H9 (cell line): ENCODE measurements around the gene CFAP299. TPM values are rescaled to one million over a fixed set of nuclear protein-coding genes. Genes with fewer than 3 reads are reported as not detected.

Experiments
- DNase-seq: peaks from one replicate; pipeline ENCODE4 v3.0.0-alpha.2; 2017
- H2AFZ ChIP-seq: one replicate; pipeline ENCODE4 v1.6.1; 2013; ENCODE audit warnings: mild to moderate bottlenecking, low read length, control low read depth, moderate library complexity
- H2AK5ac ChIP-seq: 2 replicates; pipeline ENCODE4 v1.6.1; 2013; ENCODE audit warnings: low read length, control low read depth, mixed read lengths; ENCODE audit not compliant: insufficient read length
- H2BK120ac ChIP-seq: one replicate; pipeline ENCODE4 v1.6.1; 2013; ENCODE audit warnings: low read depth, mild to moderate bottlenecking, low read length, control low read depth, inconsistent platforms; ENCODE audit not compliant: poor library complexity, severe bottlenecking
- H2BK12ac ChIP-seq: 2 replicates; pipeline ENCODE4 v1.6.1; 2013; ENCODE audit warnings: low read length, control low read depth, mixed read lengths, low read depth; ENCODE audit not compliant: insufficient read length
- H2BK15ac ChIP-seq: 2 replicates; pipeline ENCODE4 v1.6.1; 2013; ENCODE audit warnings: low read depth, low read length, control low read depth
- H2BK20ac ChIP-seq: one replicate; pipeline ENCODE4 v1.6.1; 2013; ENCODE audit warnings: low read depth, mild to moderate bottlenecking, low read length, control low read depth, inconsistent platforms; ENCODE audit not compliant: poor library complexity, severe bottlenecking
- H2BK5ac ChIP-seq: 2 replicates; pipeline ENCODE4 v1.6.1; 2013; ENCODE audit warnings: low read length, control low read depth, mixed read lengths; ENCODE audit not compliant: insufficient read length
- H3K14ac ChIP-seq: 2 replicates; pipeline ENCODE4 v1.6.1; 2013; ENCODE audit warnings: low read length, control low read depth; ENCODE audit not compliant: insufficient read depth
- H3K18ac ChIP-seq: 2 replicates; pipeline ENCODE4 v1.6.1; 2013; ENCODE audit warnings: low read depth, mild to moderate bottlenecking, mixed read lengths, low read length, control low read depth; ENCODE audit not compliant: insufficient read length
- H3K23ac ChIP-seq: 2 replicates; pipeline ENCODE4 v1.6.1; 2013; ENCODE audit warnings: low read length, control low read depth, mixed read lengths, low read depth; ENCODE audit not compliant: insufficient read length
- H3K23me2 ChIP-seq: 2 replicates; pipeline ENCODE4 v1.6.1; 2013; ENCODE audit warnings: low read depth, mild to moderate bottlenecking, mixed read lengths, low read length, control low read depth; ENCODE audit not compliant: insufficient read length, poor library complexity, severe bottlenecking
- H3K27ac ChIP-seq: 2 replicates; pipeline ENCODE4 v1.5.1; 2013; ENCODE audit warnings: low read length, control low read depth, mixed read lengths, low read depth; ENCODE audit not compliant: insufficient read length
- H3K27me3 ChIP-seq: 2 replicates; pipeline ENCODE4 v1.6.1; 2013; ENCODE audit warnings: low read length, control low read depth, inconsistent platforms; ENCODE audit not compliant: insufficient read depth
- H3K4ac ChIP-seq: 2 replicates; pipeline ENCODE4 v1.6.1; 2013; ENCODE audit warnings: low read depth, mild to moderate bottlenecking, control low read depth, inconsistent platforms, low read length, moderate library complexity
- H3K4me1 ChIP-seq: 2 replicates; pipeline ENCODE4 v1.6.1; 2013; ENCODE audit warnings: low read length, control low read depth, inconsistent platforms; ENCODE audit not compliant: insufficient read depth
- H3K4me2 ChIP-seq: 2 replicates; pipeline ENCODE4 v1.6.1; 2013; ENCODE audit warnings: low read length, control low read depth, mixed read lengths; ENCODE audit not compliant: insufficient read length, insufficient read depth
- H3K56ac ChIP-seq: 2 replicates; pipeline ENCODE4 v1.6.1; 2013; ENCODE audit warnings: low read depth, mild to moderate bottlenecking, mixed read lengths, low read length, control low read depth; ENCODE audit not compliant: insufficient read length
- H3K79me1 ChIP-seq: 2 replicates; pipeline ENCODE4 v1.6.1; 2013; ENCODE audit warnings: low read depth, mild to moderate bottlenecking, moderate library complexity, low read length, control low read depth, inconsistent platforms; ENCODE audit not compliant: insufficient read depth, poor library complexity, severe bottlenecking
- H3K79me2 ChIP-seq: 2 replicates; pipeline ENCODE4 v1.6.1; 2013; ENCODE audit warnings: low read length, control low read depth, inconsistent platforms; ENCODE audit not compliant: insufficient read depth
- H3K9ac ChIP-seq: 2 replicates; pipeline ENCODE4 v1.6.1; 2013; ENCODE audit warnings: low read length, control low read depth, mixed read lengths; ENCODE audit not compliant: insufficient read length; ENCODE audit errors: extremely low read depth
- H3K9me3 ChIP-seq: one replicate; pipeline ENCODE4 v1.6.1; 2013; ENCODE audit warnings: low read depth, low read length, inconsistent platforms; ENCODE audit not compliant: control insufficient read depth
- H3T11ph ChIP-seq: one replicate; pipeline ENCODE4 v1.6.1; 2013; ENCODE audit warnings: mild to moderate bottlenecking, low read length, control low read depth, inconsistent platforms
- H4K20me1 ChIP-seq: one replicate; pipeline ENCODE4 v1.6.1; 2013; ENCODE audit not compliant: control insufficient read depth, insufficient read length, insufficient read depth
- H4K5ac ChIP-seq: 2 replicates; pipeline ENCODE4 v1.6.1; 2013; ENCODE audit warnings: low read depth, mild to moderate bottlenecking, mixed read lengths, low read length, control low read depth; ENCODE audit not compliant: insufficient read length
- H4K8ac ChIP-seq: replicated peaks from 2 replicates; pipeline ENCODE4 v1.6.1; 2013; ENCODE audit warnings: low read length, control low read depth, mixed read lengths, low read depth; ENCODE audit not compliant: insufficient read length
- H4K91ac ChIP-seq: 2 replicates; pipeline ENCODE4 v1.6.1; 2013; ENCODE audit warnings: low read depth, mild to moderate bottlenecking, moderate library complexity, mixed read lengths, low read length, control low read depth; ENCODE audit not compliant: insufficient read length
- H3K27ac Mint-ChIP-seq, 3 experiments: 2 replicates in 2 of 3; 3 replicates in 1 of 3; pipeline ENCODE4 v1.8.0; 2020 to 2021; ENCODE audit warnings: mixed read lengths in 3 of 3, mild to moderate bottlenecking in 1 of 3, moderate library complexity in 1 of 3
- H3K27me3 Mint-ChIP-seq: 2 replicates; pipeline ENCODE4 v1.8.0; 2021; ENCODE audit warnings: low read depth, mild to moderate bottlenecking, moderate library complexity, mixed read lengths
- H3K36me3 Mint-ChIP-seq, 3 experiments: 2 replicates in 2 of 3; 3 replicates in 1 of 3; pipeline ENCODE4 v1.8.0; 2020 to 2021; ENCODE audit warnings: low read depth in 3 of 3, mixed read lengths in 3 of 3; ENCODE audit not compliant: insufficient read depth in 1 of 3
- H3K4me1 Mint-ChIP-seq, 2 experiments: 2 replicates each; pipeline ENCODE4 v1.8.0; 2020; ENCODE audit warnings: mixed read lengths in 2 of 2
- H3K4me3 Mint-ChIP-seq, 2 experiments: 2 replicates in 1 of 2; 3 replicates in 1 of 2; pipeline ENCODE4 v1.8.0; 2020 to 2021; ENCODE audit warnings: mild to moderate bottlenecking in 2 of 2, mixed read lengths in 2 of 2, moderate library complexity in 1 of 2
- H3K9me3 Mint-ChIP-seq, 2 experiments: 2 replicates in 1 of 2; 3 replicates in 1 of 2; pipeline ENCODE4 v1.8.0; 2020; ENCODE audit warnings: mild to moderate bottlenecking in 2 of 2, mixed read lengths in 2 of 2, moderate library complexity in 1 of 2
- WGBS: extraction: QIAGEN DNeasy Blood & Tissue Kit; methylation state at CpG from one replicate; pipeline ENCODE4 v1.1.7; 2013; ENCODE audit warnings: missing lambda C conversion rate, low lambda C conversion rate, mixed read lengths; ENCODE audit not compliant: insufficient read length; ENCODE audit errors: extremely low coverage; 5-methylcytosine and 5-hydroxymethylcytosine counted together
- total RNA-seq: library from RNA; stranded (reverse); gene quantifications from 2 replicates; pipeline ENCODE4 v1.2.1, GENCODE V29; 2021
- TF ChIP-seq, protein P1 (sequence below): fragments of 200-600 bp; sonication (generic); conservative IDR thresholded peaks from 3 replicates; pipeline ENCODE4 v1.8.0; 2021; ENCODE audit warnings: antibody characterized with exemption, mild to moderate bottlenecking

CFAP299 gene
- total RNA-seq, 1 experiment from 2014 or later: not detected

DNA sequence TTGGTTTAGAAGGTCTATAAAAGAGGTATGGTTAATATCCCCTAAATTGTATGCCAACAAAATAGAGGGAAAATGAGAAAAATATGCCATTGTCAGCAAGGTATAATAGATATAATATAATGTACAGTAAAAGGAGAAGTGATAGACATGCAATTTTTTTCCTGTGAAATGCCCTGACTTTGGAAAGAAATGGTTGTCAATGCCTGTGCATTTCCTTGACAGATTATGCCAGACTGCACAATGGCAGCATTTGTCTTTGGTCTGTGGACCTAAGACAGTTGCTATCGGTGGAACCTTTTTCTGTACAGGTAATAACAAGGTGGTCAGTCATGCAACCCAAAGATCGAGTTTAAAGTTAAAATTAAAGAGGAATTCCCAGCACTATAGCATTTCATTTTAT is 301.7 kb downstream of the CFAP299 start:
- H2BK15ac ChIP-seq: no peak overlapping the region
- no peak overlapping the region for H3K27ac ChIP-seq
- H2BK12ac ChIP-seq: no peak overlapping the region

More for the DNA sequence above, 301.7 kb downstream of the CFAP299 start:
- no peak overlapping the region for H2BK20ac ChIP-seq
- H2BK120ac ChIP-seq: no peak overlapping the region
- H2BK5ac ChIP-seq: no peak overlapping the region
- no peak overlapping the region for H3T11ph ChIP-seq
- WGBS: no CpG with 5 or more reads among the region's 2 CpGs
- H3K18ac ChIP-seq: no peak overlapping the region
- no peak overlapping the region for H3K4ac ChIP-seq
- no peaks in the 10 kb centered on the region for H3K23me2 ChIP-seq
- Mint-ChIP-seq H3K36me3 (no peaks in the 10 kb centered on the region), H3K4me1 (no peaks in the 10 kb centered on the region), H3K27ac (no peak overlapping the region), H3K4me3 (no peak overlapping the region), H3K9me3 (no peaks in the 10 kb centered on the region), H3K27me3 (no peaks in the 10 kb centered on the region)
- H4K8ac ChIP-seq: no peak overlapping the region
- H3K9ac ChIP-seq: no peak overlapping the region
- TF ChIP-seq, protein P1, sequence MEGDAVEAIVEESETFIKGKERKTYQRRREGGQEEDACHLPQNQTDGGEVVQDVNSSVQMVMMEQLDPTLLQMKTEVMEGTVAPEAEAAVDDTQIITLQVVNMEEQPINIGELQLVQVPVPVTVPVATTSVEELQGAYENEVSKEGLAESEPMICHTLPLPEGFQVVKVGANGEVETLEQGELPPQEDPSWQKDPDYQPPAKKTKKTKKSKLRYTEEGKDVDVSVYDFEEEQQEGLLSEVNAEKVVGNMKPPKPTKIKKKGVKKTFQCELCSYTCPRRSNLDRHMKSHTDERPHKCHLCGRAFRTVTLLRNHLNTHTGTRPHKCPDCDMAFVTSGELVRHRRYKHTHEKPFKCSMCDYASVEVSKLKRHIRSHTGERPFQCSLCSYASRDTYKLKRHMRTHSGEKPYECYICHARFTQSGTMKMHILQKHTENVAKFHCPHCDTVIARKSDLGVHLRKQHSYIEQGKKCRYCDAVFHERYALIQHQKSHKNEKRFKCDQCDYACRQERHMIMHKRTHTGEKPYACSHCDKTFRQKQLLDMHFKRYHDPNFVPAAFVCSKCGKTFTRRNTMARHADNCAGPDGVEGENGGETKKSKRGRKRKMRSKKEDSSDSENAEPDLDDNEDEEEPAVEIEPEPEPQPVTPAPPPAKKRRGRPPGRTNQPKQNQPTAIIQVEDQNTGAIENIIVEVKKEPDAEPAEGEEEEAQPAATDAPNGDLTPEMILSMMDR: no peak
- H4K20me1 ChIP-seq: no peaks in the 10 kb centered on the region
- H3K9me3 ChIP-seq: no peaks in the 10 kb centered on the region
- DNase-seq: no peak
- H3K79me1 ChIP-seq: no peaks in the 10 kb centered on the region
- no peak overlapping the region for H3K56ac ChIP-seq
- H3K23ac ChIP-seq: no peak overlapping the region
- no peak overlapping the region for H3K14ac ChIP-seq
- no peak overlapping the region for H3K4me2 ChIP-seq
- no peak overlapping the region for H4K5ac ChIP-seq
- no peaks in the 10 kb centered on the region for H3K27me3 ChIP-seq
- no peak overlapping the region for H4K91ac ChIP-seq
- no peaks in the 10 kb centered on the region for H3K4me1 ChIP-seq
- no peak overlapping the region for H2AK5ac ChIP-seq
- no peak overlapping the region for H2AFZ ChIP-seq
- H3K79me2 ChIP-seq: no peaks in the 10 kb centered on the region
